Central memory CD4-positive, alpha-beta T cell (primary cell): ENCODE measurements around the gene DDX10.

Source experiments
- DNase-seq: peaks from one replicate; pipeline ENCODE4 v3.0.0; 2022

DDX10 gene

GRCh38 chr11:108662700-108663099 is 2.2 kb upstream of the DDX10 start:
- no peak for DNase-seq

- DNase-seq, result no peak
Measured at GRCh38 chr11:108663154-108663877, 1.6 kb upstream of the DDX10 start.

DNA sequence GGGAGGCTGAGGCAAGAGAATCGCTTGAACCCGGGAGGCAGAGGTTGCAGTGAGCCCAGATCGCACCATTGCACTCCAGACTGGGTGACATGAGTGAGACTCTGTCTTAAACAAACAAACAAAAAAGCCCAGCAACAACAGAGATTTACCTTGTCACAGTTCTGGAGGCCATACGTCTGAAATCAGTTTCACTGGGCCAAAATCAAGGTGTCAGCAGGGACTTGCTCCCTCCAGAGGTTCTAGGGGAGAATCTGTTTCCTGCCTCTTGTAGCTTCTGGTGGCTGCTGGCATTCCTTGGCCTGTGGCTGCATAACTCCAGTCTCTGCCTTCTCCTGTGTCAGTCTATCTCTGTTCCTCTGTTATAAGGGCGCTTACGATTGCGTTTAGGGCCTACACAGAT is 1.5 kb downstream of the DDX10 start:
- DNase-seq, result no peak

DNA sequence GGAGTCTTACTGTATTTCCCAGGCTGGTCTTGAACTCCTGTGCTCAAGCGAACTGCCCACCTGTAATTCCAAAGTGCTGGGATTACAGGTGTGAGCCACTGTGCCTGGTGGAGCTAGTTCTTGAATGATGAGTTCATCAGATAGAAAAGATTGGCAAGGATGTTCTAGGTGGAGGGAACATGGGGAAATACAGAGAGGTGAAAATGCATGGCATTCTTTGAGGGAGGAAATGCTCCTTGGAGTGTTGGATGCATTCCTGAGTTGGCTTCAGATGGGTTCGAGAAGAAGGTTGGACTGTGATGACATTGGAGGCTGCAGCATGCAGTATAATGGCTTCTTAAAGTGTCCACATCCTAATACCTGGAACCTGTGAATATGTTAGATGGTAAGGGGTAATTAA is 4.4 kb downstream of the DDX10 start:
- no peak for DNase-seq

GRCh38 chr11:108669711-108670110 is 4.8 kb downstream of the DDX10 start:
- no peak for DNase-seq

GRCh38 chr11:108670451-108670850 is 5.6 kb downstream of the DDX10 start:
- no peak for DNase-seq

GRCh38 chr11:108672113-108672512 is 7.2 kb downstream of the DDX10 start:
- DNase-seq, result no peak

DNA sequence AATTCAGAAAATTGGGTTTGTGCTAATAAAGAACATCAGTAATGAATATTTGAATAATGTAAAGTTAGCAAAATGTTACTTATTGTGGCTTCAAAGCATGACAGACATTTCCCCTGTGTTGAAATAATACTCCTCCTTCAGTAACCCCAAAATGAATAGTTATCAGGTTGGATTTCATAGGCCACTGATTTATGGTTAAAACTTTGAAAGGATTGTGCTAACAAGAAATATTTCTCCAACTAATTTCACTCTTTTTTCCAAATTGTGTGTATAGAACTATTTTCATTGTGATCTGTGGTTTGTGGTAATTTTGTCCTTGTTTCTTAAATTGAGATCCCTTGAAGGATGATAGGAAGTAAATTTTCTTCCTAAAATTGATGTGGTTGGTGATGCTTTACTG is 7.9 kb downstream of the DDX10 start:
- DNase-seq, result no peak

GRCh38 chr11:108679045-108679444 is 14.2 kb downstream of the DDX10 start:
- no peak for DNase-seq

GRCh38 chr11:108680271-108680670 is 15.4 kb downstream of the DDX10 start:
- no peak for DNase-seq

DNA sequence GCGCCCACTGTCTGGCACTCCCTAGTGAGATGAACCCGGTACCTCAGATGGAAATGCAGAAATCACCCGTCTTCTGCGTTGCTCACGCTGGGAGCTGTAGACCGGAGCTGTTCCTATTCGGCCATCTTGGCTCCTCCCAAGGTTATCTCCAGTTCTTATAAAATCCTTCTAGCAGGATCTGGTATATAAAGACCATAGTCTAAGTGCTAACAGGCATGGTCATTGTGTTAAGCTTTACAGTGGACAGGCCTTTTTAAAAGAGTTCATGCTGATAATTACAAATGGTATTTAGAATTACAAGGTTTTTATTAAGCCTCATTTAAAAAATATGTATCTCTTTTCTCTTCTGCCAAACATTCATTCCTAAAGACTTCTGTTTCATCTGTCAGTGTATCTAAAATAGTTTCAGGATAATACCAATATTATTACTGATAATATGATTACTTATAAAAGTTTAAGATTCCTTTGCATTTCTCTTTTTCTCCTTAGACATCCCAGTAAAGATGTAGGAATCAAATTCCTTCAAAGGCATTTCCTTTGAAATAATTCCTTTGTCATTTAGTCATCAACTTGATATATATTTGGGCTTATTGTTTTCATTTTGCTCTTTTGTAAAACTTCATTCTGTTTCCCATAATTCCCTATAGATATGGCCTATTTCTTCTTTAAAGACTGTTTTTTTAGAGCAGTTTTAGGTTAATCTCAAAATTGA is 20.7 kb downstream of the DDX10 start:
- DNase-seq, result no peak

DNA sequence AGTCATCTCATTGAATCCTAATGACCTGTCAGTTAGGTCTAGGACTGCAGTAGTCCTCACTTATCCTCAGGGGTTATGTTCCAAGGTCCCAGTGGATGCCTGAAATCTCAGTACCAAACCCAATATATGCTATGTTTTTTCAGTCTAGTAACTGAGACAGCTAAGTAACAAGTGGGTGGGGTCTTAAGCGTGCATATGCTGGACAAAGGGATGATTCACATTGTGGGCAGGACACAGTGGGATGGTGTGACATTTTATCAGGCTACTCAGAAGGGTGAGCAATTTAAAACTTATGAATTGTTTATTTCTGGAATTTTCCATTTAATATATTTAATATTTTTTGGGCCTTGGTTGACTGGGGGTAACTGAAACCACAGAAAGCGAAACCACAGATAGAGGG is 29.0 kb downstream of the DDX10 start:
- DNase-seq, result no peak

- DNase-seq, result no peak
Measured at GRCh38 chr11:108694846-108695245, 30.0 kb downstream of the DDX10 start.

DNA sequence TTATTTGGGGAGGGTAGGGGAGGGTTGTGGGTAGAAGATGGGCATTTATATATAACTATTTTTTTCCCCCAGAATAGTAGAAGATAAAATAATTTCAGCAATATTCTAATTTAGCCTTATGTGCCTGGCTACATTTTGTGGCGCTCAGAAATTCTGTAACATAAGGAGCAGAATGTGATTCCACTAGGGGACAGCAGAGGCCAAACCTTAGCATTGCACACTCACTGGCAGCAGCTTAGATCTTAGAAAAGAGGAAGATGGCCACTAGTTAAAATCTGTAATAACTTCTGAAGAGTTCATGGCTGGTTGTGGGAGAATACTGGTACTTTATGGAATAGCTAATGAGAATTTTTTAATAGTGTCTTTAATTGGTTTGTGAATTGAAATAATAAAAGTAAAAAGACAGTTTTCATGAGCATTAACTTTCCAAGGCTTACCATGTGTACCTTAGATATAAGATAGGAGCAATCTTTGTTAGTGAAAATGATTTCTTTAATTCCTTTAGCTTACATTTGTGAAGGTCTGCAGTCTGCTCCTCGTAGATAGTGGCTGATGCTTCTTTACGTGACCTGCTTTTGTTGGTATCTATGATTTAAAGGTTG is 33.1 kb downstream of the DDX10 start:
- no peak for DNase-seq

- DNase-seq, result no peak
Measured at GRCh38 chr11:108698844-108699642, 34.2 kb downstream of the DDX10 start.

GRCh38 chr11:108703916-108704315 is 39.0 kb downstream of the DDX10 start:
- DNase-seq, result no peak

DNA sequence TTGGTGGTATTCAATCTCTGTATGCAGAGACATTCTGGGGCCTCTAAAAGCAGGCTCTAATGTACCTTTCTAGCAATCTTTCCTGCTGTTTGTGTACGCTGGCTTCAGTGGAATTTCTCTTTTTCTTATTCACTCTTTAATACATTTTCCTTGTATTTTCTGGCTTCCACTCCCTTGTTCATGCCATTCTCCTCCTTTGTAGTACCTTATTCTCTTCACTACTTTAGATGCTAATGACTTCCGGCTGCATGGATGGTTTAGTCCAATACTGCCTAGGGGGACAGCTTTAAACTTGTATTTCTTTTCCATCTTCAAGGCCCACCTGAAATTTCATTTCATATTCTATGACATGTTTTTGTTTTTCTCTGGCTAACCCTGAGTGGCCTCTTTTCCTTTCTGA is 40.2 kb downstream of the DDX10 start:
- DNase-seq, result no peak

DNA sequence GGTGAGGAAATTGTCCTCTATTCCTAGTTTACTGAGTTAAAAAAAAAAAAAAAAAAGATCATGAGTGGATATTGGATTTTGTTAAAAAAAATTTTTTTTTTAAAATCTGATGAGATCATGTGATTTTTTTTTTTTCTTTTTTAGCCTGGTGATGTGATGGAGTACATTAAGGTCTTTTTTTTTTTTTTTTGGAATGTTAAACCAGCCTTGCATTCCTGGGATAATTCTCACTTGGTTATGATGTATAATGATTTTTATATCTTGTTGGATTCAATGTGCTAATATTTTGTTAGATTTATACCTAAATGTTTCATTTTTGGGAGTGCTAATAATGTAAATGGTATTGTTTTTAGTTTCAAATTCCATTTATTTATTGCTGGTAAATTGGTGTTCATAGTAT is 43.3 kb downstream of the DDX10 start:
- DNase-seq, result no peak

DNA sequence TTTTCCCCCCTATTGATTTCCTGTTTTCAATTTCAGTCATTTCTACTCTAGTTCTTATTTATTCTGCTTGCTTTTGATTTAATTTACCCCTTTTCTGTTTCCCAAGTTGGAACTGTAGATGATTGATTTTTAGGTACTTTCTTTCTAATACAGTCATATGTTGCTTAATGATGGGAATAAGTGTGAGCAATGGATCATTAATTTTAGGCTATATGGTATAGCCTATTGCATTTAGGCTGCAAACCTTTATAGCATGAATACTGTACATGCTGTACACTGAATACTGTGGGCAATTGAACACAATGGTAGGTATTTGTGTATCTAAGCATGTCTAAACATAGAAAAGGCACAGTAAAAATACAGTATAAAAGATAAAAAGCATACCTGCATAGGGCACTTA is 44.9 kb downstream of the DDX10 start:
- no peak for DNase-seq

GRCh38 chr11:108713076-108713790 is 48.4 kb downstream of the DDX10 start:
- no peak for DNase-seq

- DNase-seq, result no peak
Measured at GRCh38 chr11:108715239-108715638, 50.4 kb downstream of the DDX10 start.

GRCh38 chr11:108718466-108718865 is 53.6 kb downstream of the DDX10 start:
- DNase-seq, result no peak
